SK-N-MC (cell line): Measurements from ENCODE around the gene CFAP70.

ENCODE experiments used
- DNase-seq: peaks from one replicate; pipeline ENCODE4 v3.0.0-alpha.2; 2011; ENCODE audit warnings: low read depth, low spot score
- H3K27ac ChIP-seq: fragments of 200-600 bp; sonication (generic); 2 replicates; pipeline ENCODE4 v1.5.1; 2016; ENCODE audit warnings: mixed run types
- H3K36me3 ChIP-seq: fragments of 200-600 bp; sonication (generic); 2 replicates; pipeline ENCODE4 v1.6.1; 2017; ENCODE audit warnings: antibody characterized with exemption, low read length, mixed read lengths; ENCODE audit not compliant: insufficient read depth
- H3K4me3 ChIP-seq: fragments of 200-600 bp; sonication (generic); 2 replicates; pipeline ENCODE4 v1.5.1; 2016
- H3K9ac ChIP-seq: fragments of 200-600 bp; sonication (generic); 2 replicates; pipeline ENCODE4 v1.8.0; 2017; ENCODE audit warnings: mixed run types, mixed read lengths; ENCODE audit not compliant: insufficient read length
- H3K9me3 ChIP-seq: fragments of 200-600 bp; sonication (generic); 2 replicates; pipeline ENCODE4 v1.6.1; 2017; ENCODE audit warnings: low read depth, mild to moderate bottlenecking, antibody characterized with exemption, low read length, moderate library complexity, mixed read lengths
- EZH2 ChIP-seq: fragments of 200-600 bp; sonication (generic); IDR thresholded peaks from one replicate; pipeline ENCODE4 v1.6.1; 2017; ENCODE audit warnings: antibody characterized with exemption
- FOXP2 ChIP-seq: optimal IDR thresholded peaks from 2 replicates; pipeline ENCODE3; 2011; ENCODE audit warnings: mild to moderate bottlenecking, moderate library complexity; ENCODE audit not compliant: insufficient read depth; ENCODE audit errors: extremely low read length, control extremely low read depth
- POLR2AphosphoS5 ChIP-seq: IDR thresholded peaks from 2 replicates; pipeline ENCODE4 v1.6.1; 2012; ENCODE audit warnings: mild to moderate bottlenecking, low read depth, low read length, borderline replicate concordance

The CFAP70 gene

GRCh38 chr10:73205890-73206289, 152.8 kb downstream of the CFAP70 start:
- TF ChIP-seq EZH2 (no peak), FOXP2 (no peak), POLR2AphosphoS5 (no peak)
- no peak overlapping the region for H3K9ac ChIP-seq

GRCh38 chr10:73205081-73205480, 153.6 kb downstream of the CFAP70 start:
- TF ChIP-seq EZH2 = no peak
- no peak for TF ChIP-seq POLR2AphosphoS5
- TF ChIP-seq FOXP2 = no peak
- no peaks in the 10 kb centered on the region for H3K36me3 ChIP-seq
- DNase-seq = no peak

More at GRCh38 chr10:73205890-73206289, 152.8 kb downstream of the CFAP70 start:
- Histone ChIP-seq H3K36me3 (no peaks in the 10 kb centered on the region), H3K9me3 (no peaks in the 10 kb centered on the region), H3K27ac (no peak overlapping the region), H3K4me3 (no peak overlapping the region)
- no peak for DNase-seq

More at GRCh38 chr10:73205081-73205480, 153.6 kb downstream of the CFAP70 start:
- Histone ChIP-seq H3K27ac (no peak overlapping the region), H3K9me3 (no peaks in the 10 kb centered on the region), H3K4me3 (no peak overlapping the region), H3K9ac (no peak overlapping the region)
